ENCODE data around the gene OGFRL1.

The OGFRL1 gene

DNA sequence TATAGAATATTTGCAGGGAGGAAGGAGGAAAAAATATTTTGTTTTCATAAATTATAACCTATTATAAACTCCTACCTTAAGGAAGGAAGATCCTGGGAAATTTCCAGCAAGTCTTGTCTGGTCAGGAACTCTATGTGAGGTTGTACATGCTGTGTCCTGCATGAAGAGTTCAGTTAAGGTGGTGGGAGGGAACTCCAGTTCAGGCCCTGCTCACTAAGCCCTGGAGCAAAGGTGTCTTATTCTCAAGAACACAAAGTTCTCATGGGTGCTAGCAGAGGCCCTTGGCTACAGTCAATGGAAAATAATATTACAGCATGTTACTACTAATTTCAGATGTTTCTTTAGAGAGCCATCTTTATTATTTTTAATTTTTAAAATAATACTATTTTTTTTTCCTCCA lies 3.8 kb upstream of the OGFRL1 start:
- no peak for FAIRE-seq
- no peak for DNase-seq (ENCODE audit: insufficient read length, low spot score)

DNA sequence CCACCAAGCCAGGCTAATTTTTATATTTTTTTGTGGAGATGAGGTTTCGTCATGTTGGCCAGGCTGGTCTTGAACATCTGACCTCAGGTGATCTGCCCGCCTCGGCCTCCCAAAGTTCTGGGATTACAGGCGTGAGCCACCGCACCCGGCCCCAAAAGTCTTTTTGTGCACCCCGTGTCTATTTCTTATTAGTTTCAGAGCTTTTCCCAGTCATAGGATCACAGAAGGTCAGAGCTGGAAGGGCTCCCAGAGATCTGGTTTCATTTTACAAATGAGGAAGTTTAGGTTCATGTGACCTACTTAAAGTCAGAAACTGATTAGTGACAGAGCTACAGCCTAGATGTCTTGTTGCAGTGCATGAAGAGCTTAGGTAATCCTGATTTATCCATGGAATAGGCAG lies 1.6 kb upstream of the OGFRL1 start:
- FAIRE-seq (no peak), DNase-seq (ENCODE audit: insufficient read length, low spot score) (no peak)

DNA sequence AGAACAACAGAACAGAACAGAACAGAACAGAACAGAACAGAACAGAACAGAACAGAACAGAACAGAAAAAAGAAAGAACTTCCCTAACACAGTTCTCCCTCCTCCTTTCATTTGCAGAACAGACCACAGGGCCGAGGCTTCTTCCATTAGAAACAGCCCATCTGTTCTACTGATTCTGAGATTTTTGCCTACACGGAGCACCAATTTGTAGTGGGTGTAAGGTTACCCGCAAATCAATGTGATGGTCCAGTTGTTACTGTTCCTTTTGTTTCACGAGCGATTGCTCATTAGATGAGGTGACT lies 734 bp upstream of the OGFRL1 start:
- FAIRE-seq (peak; percentile 84), DNase-seq (ENCODE audit: insufficient read length, low spot score) (no peak)

DNA sequence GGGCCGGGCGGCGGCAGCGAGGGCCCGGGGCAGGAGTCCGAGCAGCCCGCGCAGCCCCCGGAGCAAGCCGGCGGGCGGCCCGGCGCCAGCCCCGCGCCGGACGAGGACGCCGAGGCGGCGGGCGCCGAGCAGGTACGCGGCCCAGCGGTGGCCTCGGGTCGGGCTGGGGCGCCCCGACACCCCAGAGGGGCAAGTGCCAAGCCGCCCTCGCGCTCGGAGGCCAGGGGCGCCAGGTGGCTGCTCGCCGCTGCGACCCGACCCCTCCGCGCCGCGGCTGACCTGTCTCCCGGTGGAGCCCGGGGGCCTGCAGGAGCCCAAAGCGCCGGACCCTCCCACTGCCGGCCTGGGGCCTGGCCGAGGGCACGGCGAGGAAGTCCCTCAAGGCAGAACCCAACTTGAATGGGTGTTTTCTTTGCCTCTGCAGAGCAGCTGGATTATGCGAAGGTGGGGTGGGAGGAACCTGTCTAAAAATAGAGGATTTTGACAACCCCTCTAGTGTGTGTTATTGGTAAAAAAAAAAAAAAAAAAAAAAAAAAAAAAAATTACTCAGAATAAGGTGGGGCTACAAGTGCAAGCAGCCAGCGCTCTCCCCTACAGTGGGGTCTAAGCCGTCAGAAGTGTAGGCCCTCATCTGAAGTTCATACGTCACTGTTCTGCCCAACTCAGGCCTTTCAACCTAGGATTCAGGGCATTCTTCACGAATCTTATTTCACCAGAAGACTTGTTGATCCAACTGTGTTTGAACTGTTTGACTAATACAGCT lies 609 bp downstream of the OGFRL1 start:
- DNase-seq (ENCODE audit: insufficient read length, low spot score) = peak; percentile 30
- no peak for FAIRE-seq

DNA sequence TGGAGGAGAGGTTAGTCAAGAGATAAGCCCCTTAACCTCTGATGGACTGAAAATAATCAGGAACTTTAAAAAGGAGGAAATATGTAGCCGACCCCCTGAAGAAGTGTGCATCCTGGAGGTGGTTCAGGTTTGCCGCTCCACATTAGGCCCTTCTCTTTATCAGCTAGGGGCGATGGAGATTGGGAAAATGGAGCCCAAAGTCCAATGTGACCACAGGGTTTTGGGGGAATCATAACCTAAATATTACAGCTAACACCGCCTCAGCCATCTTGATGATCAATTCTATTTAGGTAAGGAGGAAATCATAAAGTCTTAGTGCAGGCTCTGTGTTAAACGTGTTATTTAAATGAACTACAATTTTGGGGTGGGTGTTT lies 1.2 kb downstream of the OGFRL1 start:
- FAIRE-seq = peak; percentile 57

DNA sequence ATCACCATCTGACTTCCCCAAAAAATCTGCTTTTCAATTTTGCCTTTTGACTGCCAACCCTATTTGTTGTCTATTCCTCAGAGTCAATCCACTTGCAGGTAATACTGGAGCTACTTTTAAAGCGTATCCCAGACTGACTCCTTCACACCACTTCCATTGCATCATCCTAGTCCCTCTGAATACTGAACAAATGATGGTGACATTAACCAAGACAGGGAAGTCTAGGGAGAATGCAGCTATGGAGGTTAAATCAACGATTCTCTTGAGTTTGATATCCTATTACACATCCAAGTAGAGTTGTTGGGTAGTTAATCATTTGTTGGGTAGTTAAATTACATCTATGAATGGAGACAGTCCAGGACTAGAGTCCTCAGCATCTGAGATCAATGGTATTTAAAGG lies 2.0 kb downstream of the OGFRL1 start:
- FAIRE-seq (no peak), DNase-seq (ENCODE audit: insufficient read length, low spot score) (no peak)

More for the DNA sequence above, 1.2 kb downstream of the OGFRL1 start:
- no peak for DNase-seq (ENCODE audit: insufficient read length, low spot score)

DNA sequence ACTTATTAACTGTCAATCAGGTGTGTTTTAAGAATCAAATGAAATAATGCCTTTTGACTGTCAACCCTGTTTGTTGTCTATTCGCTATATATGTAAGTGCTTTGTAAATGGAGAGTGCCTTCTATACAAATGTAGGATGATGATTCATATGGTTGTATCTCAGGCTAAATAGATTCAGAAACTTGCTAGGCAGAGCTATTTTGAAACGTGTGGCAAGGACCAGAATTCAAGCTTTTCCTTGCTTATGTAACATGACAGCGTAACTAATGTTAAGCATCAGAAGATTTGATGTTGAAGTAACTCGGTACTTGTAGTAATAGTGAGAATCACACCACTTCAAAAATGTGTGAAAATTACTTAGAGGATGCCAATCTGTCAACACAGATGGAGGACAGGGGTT lies 3.4 kb downstream of the OGFRL1 start:
- FAIRE-seq (no peak), DNase-seq (ENCODE audit: insufficient read length, low spot score) (no peak)

DNA sequence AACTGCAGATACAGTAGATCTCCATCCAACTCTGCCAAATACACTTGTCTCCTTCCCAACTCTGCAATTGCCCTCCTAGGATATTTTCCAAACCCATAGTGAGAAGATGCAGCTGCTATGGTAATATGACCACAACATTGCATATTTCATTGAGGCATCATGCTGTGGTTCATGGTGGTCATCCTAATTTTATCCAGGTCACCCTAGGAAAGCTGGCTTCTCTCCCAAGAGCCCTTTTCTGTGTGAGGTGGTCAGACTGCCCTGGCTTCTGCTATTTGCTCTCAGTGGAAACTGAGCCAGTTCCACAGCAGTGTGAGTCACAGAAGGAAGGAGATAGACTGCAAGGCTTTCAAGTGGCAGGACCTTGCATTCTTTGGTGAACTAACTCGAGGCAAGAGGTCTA lies 5.5 kb downstream of the OGFRL1 start:
- no peak for DNase-seq (ENCODE audit: insufficient read length, low spot score)
- FAIRE-seq = no peak

DNA sequence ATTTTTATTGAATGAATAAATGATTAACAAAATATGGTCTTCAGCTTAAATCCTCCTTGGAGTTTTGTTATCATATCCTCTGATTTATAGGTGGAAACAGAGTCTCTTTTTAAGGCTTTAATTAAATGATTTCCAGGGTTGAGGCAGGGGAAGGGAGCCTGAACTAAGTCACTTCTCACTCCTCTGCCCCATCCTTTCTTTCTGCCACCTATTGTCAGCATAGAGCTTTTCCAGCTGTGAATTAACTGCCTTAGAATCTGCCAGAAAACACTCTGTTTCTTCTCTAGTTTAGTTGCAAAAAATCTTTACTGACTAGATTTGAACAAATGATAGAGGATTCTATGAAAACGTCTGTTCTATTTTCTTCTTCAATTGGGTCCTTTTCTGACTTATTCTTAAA lies 9.8 kb downstream of the OGFRL1 start:
- DNase-seq (ENCODE audit: insufficient read length, low spot score) = no peak
- FAIRE-seq = no peak

DNA sequence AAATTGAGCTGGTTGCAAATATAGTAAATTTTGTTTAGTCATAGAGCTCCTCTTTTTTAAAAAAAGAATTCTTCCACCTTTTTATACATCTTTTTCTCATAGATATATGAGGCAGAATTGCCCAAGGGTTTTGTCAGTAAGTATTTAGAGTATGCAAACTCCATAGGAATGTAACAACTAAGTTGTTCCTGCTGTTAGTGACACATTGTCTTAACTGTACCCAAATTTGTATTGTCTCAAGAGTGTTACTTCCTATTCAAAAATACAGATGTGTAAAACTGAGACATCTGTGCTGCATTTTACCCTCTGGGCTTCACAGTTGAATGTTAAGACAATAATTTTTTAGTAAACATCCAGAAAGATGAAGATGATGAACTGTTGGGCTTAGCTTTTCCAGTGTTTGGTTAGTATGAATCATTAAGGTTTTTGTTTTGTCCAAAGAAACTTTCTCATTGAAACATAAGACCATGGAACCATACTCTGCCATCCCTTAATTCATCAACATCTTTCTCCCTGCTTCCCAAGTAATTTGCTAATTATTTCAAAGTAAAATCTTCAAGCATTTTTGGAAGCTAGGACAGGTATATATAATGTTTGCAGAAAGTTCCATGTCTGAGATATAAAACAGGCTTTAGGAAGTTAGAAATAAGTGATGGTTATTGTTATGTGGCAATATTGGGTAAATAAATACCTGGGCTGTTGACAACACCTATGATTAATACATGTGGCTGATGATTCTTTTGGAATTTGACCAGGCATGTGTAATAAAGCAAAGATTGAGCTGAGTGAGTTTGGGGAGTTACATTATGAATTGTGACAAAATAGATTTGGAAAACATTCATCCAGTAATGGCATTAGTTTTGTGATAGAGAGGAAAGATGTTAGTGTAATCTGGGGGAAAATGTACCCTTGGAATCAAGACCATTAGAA lies 11.2 kb downstream of the OGFRL1 start:
- FAIRE-seq (no peak), DNase-seq (ENCODE audit: insufficient read length, low spot score) (no peak)

DNA sequence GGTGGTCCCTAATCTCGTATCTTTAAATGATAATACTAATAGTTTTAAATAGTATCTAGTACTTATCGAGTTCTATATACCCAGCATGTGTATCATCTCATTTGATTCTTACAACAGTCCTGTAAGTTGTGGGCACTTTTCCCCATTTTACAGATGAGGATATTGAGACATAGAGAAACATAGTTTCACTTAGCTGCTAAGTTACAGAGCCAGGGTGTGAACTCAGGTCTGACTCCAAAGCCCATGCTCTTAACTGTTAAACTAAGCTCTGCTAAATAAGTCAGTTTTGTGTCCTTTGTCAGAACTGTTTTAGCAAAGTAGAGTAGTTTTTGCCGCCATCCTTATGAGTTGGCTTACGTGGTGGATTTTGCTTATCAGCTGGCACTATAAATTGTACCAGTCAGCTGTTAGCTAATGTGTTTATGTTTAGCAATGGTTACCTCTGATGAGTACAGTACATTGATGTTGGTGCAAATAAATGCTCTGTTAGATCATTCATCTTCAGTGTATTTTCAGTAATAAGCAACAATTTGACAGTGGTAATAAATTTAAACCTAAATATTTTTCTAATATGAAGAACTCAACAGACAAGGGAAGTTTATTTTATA lies 12.1 kb downstream of the OGFRL1 start:
- FAIRE-seq (no peak), DNase-seq (ENCODE audit: insufficient read length, low spot score) (no peak)

DNA sequence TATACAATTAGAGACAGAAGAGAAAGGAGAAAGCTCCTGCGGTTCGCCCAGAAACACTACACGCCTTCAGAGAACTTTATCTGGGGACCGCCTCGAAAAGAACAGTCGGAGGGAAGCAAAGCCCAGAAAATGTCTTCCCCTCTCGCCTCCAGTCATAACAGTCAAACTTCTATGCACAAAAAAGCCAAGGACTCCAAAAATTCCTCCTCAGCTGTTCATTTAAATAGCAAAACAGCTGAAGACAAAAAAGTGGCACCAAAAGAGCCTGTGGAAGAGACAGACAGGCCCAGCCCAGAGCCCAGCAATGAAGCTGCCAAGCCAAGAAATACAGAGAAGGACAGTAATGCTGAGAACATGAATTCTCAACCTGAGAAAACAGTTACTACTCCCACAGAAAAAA lies 12.9 kb downstream of the OGFRL1 start:
- no peak for FAIRE-seq

DNA sequence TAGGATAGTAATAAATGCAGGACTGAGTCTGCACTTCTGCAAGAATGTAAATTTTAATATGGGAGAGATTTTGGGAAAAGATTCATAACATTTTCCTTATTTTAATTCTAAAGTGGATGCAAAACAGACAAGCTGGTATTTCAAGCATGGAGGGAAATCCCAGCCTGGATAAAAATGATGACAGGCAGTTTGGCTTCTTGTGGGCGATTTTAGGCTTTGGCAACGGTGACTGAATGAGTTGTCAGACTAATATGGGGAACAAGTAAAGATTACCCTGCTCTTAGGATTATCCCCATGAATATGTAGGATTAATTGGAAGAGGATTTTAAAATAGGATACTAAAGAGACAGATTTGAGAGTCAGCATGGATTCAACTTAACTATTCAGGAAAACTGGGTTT lies 21.0 kb downstream of the OGFRL1 start:
- DNase-seq (ENCODE audit: insufficient read length, low spot score) (no peak), FAIRE-seq (no peak)

More for the DNA sequence above, 12.9 kb downstream of the OGFRL1 start:
- no peak for DNase-seq (ENCODE audit: insufficient read length, low spot score)

DNA sequence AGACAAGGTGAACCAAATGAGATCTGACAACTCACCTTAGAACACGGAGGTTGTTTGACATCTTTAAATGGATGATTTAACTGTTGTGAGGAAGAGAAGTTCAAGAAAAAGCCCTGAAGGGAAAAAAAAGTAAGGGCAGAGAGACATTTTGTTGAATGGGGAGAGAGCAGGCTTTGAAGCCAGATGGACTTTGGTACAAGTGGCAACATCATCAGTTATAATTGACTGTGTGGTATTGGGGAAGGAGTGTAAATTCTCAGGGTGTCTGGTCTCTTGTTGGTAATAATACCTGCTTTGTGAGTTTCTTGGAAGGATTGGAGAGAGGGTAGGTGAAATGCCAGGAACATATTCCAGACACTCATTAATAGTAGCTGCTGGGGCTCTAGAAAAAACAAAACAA lies 21.6 kb downstream of the OGFRL1 start:
- DNase-seq (ENCODE audit: insufficient read length, low spot score) (no peak), FAIRE-seq (peak; percentile 23)

DNA sequence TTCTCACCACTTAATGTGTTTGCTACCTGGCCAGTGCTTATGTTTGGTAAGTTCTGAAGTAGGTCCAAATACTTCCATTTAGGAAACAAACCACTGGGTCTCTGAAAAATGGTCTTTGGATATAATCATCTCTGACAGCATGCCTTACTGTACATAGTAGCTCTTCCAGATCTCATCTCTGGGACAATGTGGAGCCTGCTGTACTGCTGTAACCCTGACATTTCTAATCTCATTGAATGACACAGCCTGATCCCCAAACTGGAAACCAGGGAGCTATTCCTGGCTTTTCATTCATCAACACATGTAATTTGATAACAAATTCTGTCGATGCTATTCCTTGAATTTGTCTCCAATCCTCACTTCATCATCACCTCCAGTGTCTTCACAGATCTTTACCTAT lies 23.5 kb downstream of the OGFRL1 start:
- FAIRE-seq (no peak), DNase-seq (ENCODE audit: insufficient read length, low spot score) (no peak)

DNA sequence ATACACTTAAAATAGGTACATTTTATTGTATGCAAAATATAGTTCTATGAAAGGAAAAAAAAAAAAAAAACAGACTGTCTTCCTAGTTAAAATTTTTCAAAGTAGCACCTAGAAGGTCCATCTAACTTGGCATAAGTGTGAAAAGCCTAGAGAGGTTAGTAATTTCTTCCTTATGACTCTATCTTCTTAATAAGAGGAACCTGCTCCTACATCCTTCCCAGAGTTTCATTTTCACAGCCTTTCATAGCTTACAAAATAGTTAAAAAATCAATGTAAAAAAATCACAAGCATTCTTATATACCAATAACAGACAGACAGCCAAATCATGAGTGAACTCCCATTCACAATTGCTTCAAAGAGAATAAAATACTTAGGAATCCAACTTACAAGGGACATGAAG lies 28.8 kb downstream of the OGFRL1 start:
- FAIRE-seq (no peak), DNase-seq (ENCODE audit: insufficient read length, low spot score) (no peak)

DNA sequence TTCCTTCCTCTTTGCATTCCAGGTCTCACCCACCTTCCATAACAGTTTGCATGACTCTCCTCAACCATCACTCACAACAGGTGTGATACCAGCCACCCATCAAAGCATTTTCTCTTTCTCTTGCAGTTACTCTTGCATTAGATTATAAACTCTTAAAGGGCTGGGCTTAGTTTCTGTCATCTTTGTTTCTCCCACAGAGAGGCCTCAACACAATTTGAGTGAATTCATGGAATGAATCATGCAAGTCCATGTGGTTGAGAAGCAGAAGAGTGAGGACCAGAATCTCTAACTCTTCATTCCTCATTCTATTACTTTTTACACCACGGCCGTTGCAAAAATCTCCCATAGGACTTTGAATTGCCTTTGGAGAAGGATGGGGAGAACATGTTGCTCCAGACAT lies 31.4 kb downstream of the OGFRL1 start:
- DNase-seq (ENCODE audit: insufficient read length, low spot score) (no peak), FAIRE-seq (no peak)

DNA sequence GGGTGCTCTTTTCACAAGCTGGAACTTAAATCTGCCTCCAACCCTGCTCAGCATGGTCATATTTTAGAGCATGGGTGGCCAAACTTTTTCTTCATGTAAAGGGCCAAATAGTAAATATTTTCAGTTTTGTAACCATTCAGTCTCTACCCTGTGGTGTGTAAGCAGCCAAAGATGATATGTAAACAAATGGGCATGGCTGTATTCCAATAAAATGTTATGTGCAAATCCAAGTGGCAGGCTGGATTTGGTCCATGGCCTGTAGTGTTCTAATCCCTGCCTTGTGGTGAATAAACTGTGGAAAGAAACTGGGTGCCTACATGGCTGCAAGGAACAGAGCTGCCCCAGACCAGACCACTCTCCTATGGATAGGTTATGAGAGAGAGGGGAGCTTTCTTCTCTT lies 32.7 kb downstream of the OGFRL1 start:
- DNase-seq (ENCODE audit: insufficient read length, low spot score) = no peak
- FAIRE-seq = no peak

DNA sequence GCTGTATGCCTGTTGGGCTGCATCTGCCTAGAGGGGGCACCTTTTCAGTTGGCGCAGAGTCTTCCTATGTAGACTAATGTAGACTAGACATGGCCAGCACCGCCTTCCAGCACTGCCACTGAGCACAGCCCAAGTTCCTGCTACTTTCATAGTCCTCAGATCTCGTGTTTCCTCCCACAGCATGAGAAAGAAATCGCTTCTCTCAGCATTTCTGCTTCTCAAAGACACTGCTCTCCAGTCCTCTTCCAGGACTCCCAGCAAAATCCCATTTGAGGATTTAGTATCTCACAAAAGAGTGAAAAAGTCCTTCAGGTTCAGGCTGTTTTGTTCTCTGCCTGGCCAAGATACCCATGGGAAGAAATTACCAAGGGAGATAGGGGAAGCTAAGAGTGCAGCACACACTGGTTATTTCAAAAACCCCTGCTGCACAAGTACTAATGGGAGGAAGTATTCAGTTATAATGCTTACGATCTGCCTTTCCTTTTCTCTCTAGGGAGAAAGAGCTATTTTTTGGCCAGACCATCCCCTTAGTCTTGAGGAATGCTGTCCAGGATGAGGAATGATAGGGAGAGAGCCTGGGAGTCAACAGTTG lies 35.7 kb downstream of the OGFRL1 start:
- FAIRE-seq = no peak
- DNase-seq (ENCODE audit: insufficient read length, low spot score) = no peak

DNA sequence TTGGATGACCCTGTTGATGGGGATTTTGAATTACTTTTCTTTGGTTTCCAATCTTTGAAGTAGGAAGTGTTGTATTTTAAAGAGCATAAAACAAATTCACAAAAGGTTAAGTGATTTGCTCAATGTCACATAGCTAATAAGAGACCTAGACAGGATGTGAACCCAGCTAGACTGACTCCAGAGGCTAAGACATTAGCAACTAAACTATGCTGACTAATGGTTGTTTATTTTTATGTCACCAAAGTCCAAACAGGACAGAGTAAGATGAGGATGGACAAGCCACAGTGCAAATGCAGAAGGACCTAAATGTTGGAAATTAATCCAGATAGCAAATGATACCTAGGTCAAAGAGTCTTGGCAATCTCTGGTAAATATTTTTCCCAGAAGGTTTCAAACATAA lies 38.0 kb downstream of the OGFRL1 start:
- DNase-seq (ENCODE audit: insufficient read length, low spot score) (no peak), FAIRE-seq (no peak)

DNA sequence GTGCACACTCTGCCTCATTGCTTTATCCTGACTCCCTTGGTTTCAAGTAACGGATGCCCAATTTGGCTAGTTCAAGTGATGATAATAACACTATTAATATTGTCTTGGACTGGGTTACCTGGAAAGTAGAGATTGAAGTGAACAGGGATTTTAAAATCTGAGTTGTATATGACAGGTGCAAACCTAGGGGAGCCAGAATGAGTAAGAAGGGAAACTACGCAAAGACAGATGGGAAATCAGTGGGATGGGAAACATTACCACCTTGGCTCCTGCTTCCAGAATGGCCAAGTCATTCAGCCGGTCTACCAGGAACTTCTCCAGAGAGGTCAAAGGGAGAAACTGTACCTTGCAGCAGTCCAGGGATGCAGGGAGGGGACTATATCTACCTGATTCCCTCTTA lies 41.9 kb downstream of the OGFRL1 start:
- FAIRE-seq (no peak), DNase-seq (ENCODE audit: insufficient read length, low spot score) (no peak)
